ENCODE measurements around the gene MRPS12. TPM values are rescaled to one million over a fixed set of nuclear protein-coding genes. Genes with fewer than 3 reads are reported as not detected.
"Not testable (repeated sequence)": the region's sequence is repeated elsewhere in the genome, so short reads cannot be mapped to it uniquely, and the experiment has no call there.

MRPS12 gene
- total and polyA plus RNA-seq, 3 experiments from 2014 or later, result 94.4 to 117 (median 113) TPM

GRCh38 chr19:38929929-38930775, 592 bp upstream of the MRPS12 start, which contains the start of gene SARS2:
Gene SARS2 (minus strand): TSS chr19:38930763. CDS start chr19:38930736, 27 bp downstream.
- peak; percentile 88 to 97 (median 96) for DNase-seq
- H3K4me3 Mint-ChIP-seq, result peak within 1 kb of the TSS; percentile 97 to 100 (median 98)
- H3K4me1 Mint-ChIP-seq, result peaks cover 45 to 62% (median 47%) of the 10 kb centered on the region in 3 donors
- H3K4me3 ChIP-seq (ENCODE audit: low read length), result peak within 1 kb of the TSS; percentile 96
- H3K27ac Mint-ChIP-seq, result peak within 1 kb of the TSS; percentile 90 to 100 (median 99)
- peaks cover 8 to 41% (median 9%) of the 10 kb centered on the region in 3 donors for H3K36me3 Mint-ChIP-seq
- no peaks in the 10 kb centered on the region for H3K36me3 ChIP-seq (ENCODE audit: insufficient read depth, low read length)
- H3K27me3 Mint-ChIP-seq, result no peaks in the 10 kb centered on the region
- H3K27ac ChIP-seq (ENCODE audit: low read depth, low read length), result peak within 1 kb of the TSS; percentile 95
- no peaks in the 10 kb centered on the region for H3K27me3 ChIP-seq (ENCODE audit: insufficient read depth, low read length, poor library complexity, severe bottlenecking)
- peaks cover 0 to 5% (median 0%) of the 10 kb centered on the region in 5 donors for H3K9me3 Mint-ChIP-seq
- H3K4me1 ChIP-seq (ENCODE audit: insufficient read depth, low read length), result peaks cover 49% of the 10 kb centered on the region
- no peaks in the 10 kb centered on the region for H3K9me3 ChIP-seq (ENCODE audit: low read length)
- ChIA-PET POLR2A (interaction anchor here (0.6 to 2.0 kb wide), 14 partner anchors 30 to 556 kb away, joined by 3 to 12 read pairs (median 5); partner anchors contain the start of genes ECH1, EIF3K, FAM98C and NFKBIB), CTCF (interaction anchor here (0.6 to 5.8 kb wide), 53 partner anchors 11 to 594 kb away, joined by 3 to 51 read pairs (median 4); partner anchors contain the start of genes ACTN4, CAPN12, CATSPERG and EIF3K)

- CTCF ChIA-PET, result interaction anchor here (1.1 to 5.8 kb wide), 9 partner anchors 31 to 1029 kb away, joined by 3 to 51 read pairs (median 7); partner anchors contain the start of gene FAM98C
- POLR2A ChIA-PET, result interaction anchor here (1.8 to 2.0 kb wide), 4 partner anchors 32 to 198 kb away, joined by 4 to 7 read pairs (median 6); partner anchors contain the start of genes ECH1, NFKBIB and SIRT2
- Mint-ChIP-seq H3K4me3 (peak overlapping the region; percentile 97 to 100 (median 98)), H3K36me3 (peaks cover 9 to 37% (median 17%) of the 10 kb centered on the region in 3 donors), H3K4me1 (peaks cover 38 to 51% (median 39%) of the 10 kb centered on the region in 3 donors), H3K9me3 (peaks cover 0 to 8% (median 3%) of the 10 kb centered on the region in 5 donors), H3K27ac (peak overlapping the region in 7 of 8 donors; percentile 90 to 100 (median 99)), H3K27me3 (no peaks in the 10 kb centered on the region)
- Histone ChIP-seq H3K4me1 (ENCODE audit: insufficient read depth, low read length) (peaks cover 45% of the 10 kb centered on the region), H3K36me3 (ENCODE audit: insufficient read depth, low read length) (no peaks in the 10 kb centered on the region), H3K27ac (ENCODE audit: low read depth, low read length) (peak overlapping the region; percentile 95), H3K4me3 (ENCODE audit: low read length) (peak overlapping the region; percentile 96), H3K9me3 (ENCODE audit: low read length) (no peaks in the 10 kb centered on the region), H3K27me3 (ENCODE audit: insufficient read depth, low read length, poor library complexity, severe bottlenecking) (no peaks in the 10 kb centered on the region)
- no peak for DNase-seq
These were observed 713 bp downstream of the MRPS12 start for GRCh38 chr19:38931521-38931793.

GRCh38 chr19:38932425-38933179, 1.9 kb downstream of the MRPS12 start:
- peaks cover 43% of the 10 kb centered on the region for H3K4me1 ChIP-seq (ENCODE audit: insufficient read depth, low read length)
- H3K27me3 Mint-ChIP-seq, result no peaks in the 10 kb centered on the region

GRCh38 chr19:38933544-38933943, 2.8 kb downstream of the MRPS12 start:
- Histone ChIP-seq H3K9me3 (ENCODE audit: low read length) (no peaks in the 10 kb centered on the region), H3K27me3 (ENCODE audit: insufficient read depth, low read length, poor library complexity, severe bottlenecking) (no peaks in the 10 kb centered on the region), H3K4me3 (ENCODE audit: low read length) (no peak overlapping the region), H3K36me3 (ENCODE audit: insufficient read depth, low read length) (no peaks in the 10 kb centered on the region), H3K4me1 (ENCODE audit: insufficient read depth, low read length) (peaks cover 34% of the 10 kb centered on the region), H3K27ac (ENCODE audit: low read depth, low read length) (no peak overlapping the region)
- Mint-ChIP-seq H3K36me3 (peaks cover 7 to 37% (median 17%) of the 10 kb centered on the region in 3 donors), H3K9me3 (peaks cover 0 to 8% (median 3%) of the 10 kb centered on the region in 5 donors), H3K4me3 (no peak overlapping the region), H3K27ac (peak overlapping the region in 1 of 8 donors; percentile 74), H3K27me3 (no peaks in the 10 kb centered on the region), H3K4me1 (peaks cover 29 to 37% (median 29%) of the 10 kb centered on the region in 3 donors)
- POLR2A ChIA-PET, result no interaction called here
- CTCF ChIA-PET, result interaction anchor here (1.0 to 2.4 kb wide), 5 partner anchors 164 to 531 kb away, joined by 3 to 13 read pairs (median 5); partner anchors contain the start of gene FAM98C
- no peak for DNase-seq

More at GRCh38 chr19:38932425-38933179, 1.9 kb downstream of the MRPS12 start:
- no peaks in the 10 kb centered on the region for H3K36me3 ChIP-seq (ENCODE audit: insufficient read depth, low read length)
- H3K27me3 ChIP-seq (ENCODE audit: insufficient read depth, low read length, poor library complexity, severe bottlenecking), result no peaks in the 10 kb centered on the region
- ChIA-PET POLR2A (interaction anchor here (0.6 kb wide), 1 partner anchor 102 kb away, joined by 5 read pairs; no protein-coding TSS in a partner anchor), CTCF (interaction anchor here (1.1 to 2.6 kb wide), 6 partner anchors 163 to 1030 kb away, joined by 3 to 13 read pairs (median 6); partner anchors contain the start of gene FAM98C)
- H3K27ac ChIP-seq (ENCODE audit: low read depth, low read length), result no peak overlapping the region
- H3K9me3 Mint-ChIP-seq, result peaks cover 0 to 8% (median 3%) of the 10 kb centered on the region in 5 donors
- H3K4me3 ChIP-seq (ENCODE audit: low read length), result no peak overlapping the region
- peak in 2 of 5 donors; percentile 27 to 37 for DNase-seq
- peak overlapping the region in 5 of 8 donors; percentile 5 to 76 (median 51) for H3K27ac Mint-ChIP-seq
- peaks cover 9 to 37% (median 17%) of the 10 kb centered on the region in 3 donors for H3K36me3 Mint-ChIP-seq
- H3K4me1 Mint-ChIP-seq, result peaks cover 36 to 47% (median 38%) of the 10 kb centered on the region in 3 donors
- peak overlapping the region; percentile 19 to 80 (median 57) for H3K4me3 Mint-ChIP-seq
- no peaks in the 10 kb centered on the region for H3K9me3 ChIP-seq (ENCODE audit: low read length)

GRCh38 chr19:38939957-38940356, 9.2 kb downstream of the MRPS12 start:
- Mint-ChIP-seq H3K4me3 (no peak overlapping the region), H3K9me3 (peaks cover 0 to 8% (median 3%) of the 10 kb centered on the region in 5 donors), H3K36me3 (peaks cover 2 to 11% (median 6%) of the 10 kb centered on the region in 3 donors), H3K4me1 (peaks cover 4 to 26% (median 16%) of the 10 kb centered on the region in 3 donors), H3K27ac (no peak overlapping the region), H3K27me3 (peaks cover 3 to 4% of the 10 kb centered on the region in 2 donors)
- no peak overlapping the region for H3K27ac ChIP-seq (ENCODE audit: low read depth, low read length)
- no peaks in the 10 kb centered on the region for H3K36me3 ChIP-seq (ENCODE audit: insufficient read depth, low read length)
- H3K27me3 ChIP-seq (ENCODE audit: insufficient read depth, low read length, poor library complexity, severe bottlenecking), result no peaks in the 10 kb centered on the region
- no peaks in the 10 kb centered on the region for H3K9me3 ChIP-seq (ENCODE audit: low read length)
- ChIA-PET CTCF (no interaction called here), POLR2A (no interaction called here)
- no peaks in the 10 kb centered on the region for H3K4me1 ChIP-seq (ENCODE audit: insufficient read depth, low read length)
- no peak overlapping the region for H3K4me3 ChIP-seq (ENCODE audit: low read length)
- no peak for DNase-seq

- H3K27me3 Mint-ChIP-seq, result not testable (repeated sequence)
These were observed 10.7 kb downstream of the MRPS12 start for GRCh38 chr19:38941466-38941865.

GRCh38 chr19:38941979-38942378, 11.2 kb downstream of the MRPS12 start:
- Histone ChIP-seq H3K27me3 (ENCODE audit: insufficient read depth, low read length, poor library complexity, severe bottlenecking) (no peaks in the 10 kb centered on the region), H3K4me3 (ENCODE audit: low read length) (no peak overlapping the region), H3K27ac (ENCODE audit: low read depth, low read length) (no peak overlapping the region), H3K4me1 (ENCODE audit: insufficient read depth, low read length) (no peaks in the 10 kb centered on the region), H3K9me3 (ENCODE audit: low read length) (no peaks in the 10 kb centered on the region), H3K36me3 (ENCODE audit: insufficient read depth, low read length) (no peaks in the 10 kb centered on the region)
- Mint-ChIP-seq H3K27me3 (peaks cover 3 to 4% of the 10 kb centered on the region in 2 donors), H3K36me3 (no peaks in the 10 kb centered on the region), H3K27ac (peak overlapping the region in 1 of 8 donors; percentile 35), H3K4me1 (peaks cover 4 to 26% (median 16%) of the 10 kb centered on the region in 3 donors), H3K4me3 (no peak overlapping the region), H3K9me3 (peaks cover 0 to 2% (median 0%) of the 10 kb centered on the region in 5 donors)
- DNase-seq, result no peak
- ChIA-PET POLR2A (no interaction called here), CTCF (no interaction called here)

More at GRCh38 chr19:38941466-38941865, 10.7 kb downstream of the MRPS12 start:
- CTCF ChIA-PET, result interaction anchor here (1.2 kb wide), 1 partner anchor 11 kb away, joined by 4 read pairs; the partner anchor contains the start of genes MRPS12 and SARS2
- H3K27ac ChIP-seq (ENCODE audit: low read depth, low read length); H3K27ac Mint-ChIP-seq; H3K27me3 ChIP-seq (ENCODE audit: insufficient read depth, low read length, poor library complexity, severe bottlenecking); H3K9me3 ChIP-seq (ENCODE audit: low read length); H3K4me3 Mint-ChIP-seq; H3K36me3 Mint-ChIP-seq; DNase-seq; POLR2A ChIA-PET; H3K4me1 ChIP-seq (ENCODE audit: insufficient read depth, low read length); H3K9me3 Mint-ChIP-seq; H3K36me3 ChIP-seq (ENCODE audit: insufficient read depth, low read length); H3K4me3 ChIP-seq (ENCODE audit: low read length): not testable (repeated sequence)
- H3K4me1 Mint-ChIP-seq, result peaks cover 4 to 26% (median 16%) of the 10 kb centered on the region in 3 donors

Measured in CD8-positive, alpha-beta memory T cell (primary cell).